ENCODE measurements around the gene DMRT3. TPM values are rescaled to one million over a fixed set of nuclear protein-coding genes. Genes with fewer than 3 reads are reported as not detected.
A peak's percentile ranks its signal among the peaks of the same experiment; 100 is the strongest.

Gene DMRT3
- total and polyA plus RNA-seq, 2 of the 8 experiments (the other 6 are each of a cell fraction or from before 2014, with no cell fraction given): not detected

- Histone ChIP-seq H4K5ac (ENCODE audit: insufficient read length, low read depth, low read length) (no peak overlapping the region), H3K36me3 (ENCODE audit: control insufficient read depth in 2 of 4, insufficient read depth in 4 of 4, low read length in 3 of 4) (no peaks in the 10 kb centered on the region), H2BK120ac (replicated peaks; ENCODE audit: low read depth, low read length) (no peak overlapping the region), H2AK5ac (ENCODE audit: low read depth, low read length) (no peak overlapping the region), H4K8ac (ENCODE audit: extremely low read depth, insufficient read depth, low read length) (no peak overlapping the region), H3K9me3 (ENCODE audit: insufficient read depth in 2 of 2, low read depth in 1 of 2, low read length in 1 of 2) (no peaks in the 10 kb centered on the region; a peak in 2 of 4 replicates), H4K20me1 (replicated peaks in 1 of 2; ENCODE audit: control insufficient read depth in 1 of 2, insufficient read depth in 2 of 2, low read length in 2 of 2) (no peaks in the 10 kb centered on the region), H3K23me2 (ENCODE audit: low read depth, low read length) (no peaks in the 10 kb centered on the region), H3K27ac (ENCODE audit: low read depth, low read length) (no peak overlapping the region), H2BK12ac (ENCODE audit: low read depth, low read length) (no peak overlapping the region), H2AFZ (ENCODE audit: low read length) (no peak overlapping the region), H3K79me2 (ENCODE audit: control insufficient read depth in 1 of 2, insufficient read depth in 2 of 2, low read length in 2 of 2) (no peaks in the 10 kb centered on the region), H2BK20ac (ENCODE audit: low read length) (no peak overlapping the region), H3K56ac (replicated peaks; ENCODE audit: insufficient read length, low read depth, low read length) (no peak overlapping the region), H2BK15ac (ENCODE audit: low read length) (no peak overlapping the region), H2BK5ac (ENCODE audit: low read depth, low read length) (no peak overlapping the region), H3K14ac (ENCODE audit: insufficient read length) (no peak overlapping the region), H3K27me3 (replicated peaks in 1 of 4; ENCODE audit: control insufficient read depth in 3 of 4, extremely low read depth in 1 of 4, insufficient read depth in 3 of 4, low read length in 3 of 4) (no peaks in the 10 kb centered on the region), H3K4ac (replicated peaks; ENCODE audit: insufficient read length, low read depth, low read length) (no peak overlapping the region), H3K4me3 (ENCODE audit: extremely low read depth in 1 of 4, insufficient read depth in 2 of 4, low read depth in 3 of 4, low read length in 4 of 4) (no peak overlapping the region), H3K79me1 (ENCODE audit: low read depth, low read length) (no peaks in the 10 kb centered on the region), H3K4me2 (ENCODE audit: insufficient read depth in 1 of 2, low read depth in 2 of 2, low read length in 2 of 2) (no peak overlapping the region), H3K4me1 (replicated peaks in 1 of 4; ENCODE audit: control insufficient read depth in 3 of 4, insufficient read depth in 4 of 4, low read length in 3 of 4) (peaks cover 0 to 1% (median 0%) of the 10 kb centered on the region in 4 experiments; a peak in 1 of 7 replicates), H3K23ac (ENCODE audit: insufficient read length) (no peak overlapping the region), H3K18ac (ENCODE audit: extremely low read depth, low read length) (no peak overlapping the region), H4K91ac (replicated peaks; ENCODE audit: insufficient read length, low read length) (no peak overlapping the region), H3K9ac (replicated peaks in 1 of 4; ENCODE audit: extremely low read depth in 1 of 4, low read depth in 3 of 4, low read length in 3 of 4) (no peak overlapping the region)
- ChIA-PET CTCF (ENCODE audit: partially characterized antibody) (no interaction called here), POLR2A (ENCODE audit: partially characterized antibody) (no interaction called here)
- 82% methylated on average over 6 of the region's 6 CpGs; no CpG with 5 or more reads in 1 of the 2 experiments for WGBS, 2 experiments (ENCODE audit: extremely low coverage in 1 of 2, insufficient coverage in 1 of 2, insufficient read length in 1 of 2, insufficient replicate concordance in 2 of 2, low coverage in 1 of 2, low lambda C conversion rate in 2 of 2, missing lambda C conversion rate in 1 of 2)
- TF ChIP-seq JUND (IDR thresholded peaks at IDR 0.05; ENCODE audit: low read length): peak; percentile 76; the same call in 1 of the 2 replicates
- no peak for TF ChIP-seq POLR2A (IDR thresholded peaks at IDR 0.05; ENCODE audit: control extremely low read depth in 1 of 2, low read depth in 2 of 2, low read length in 2 of 2)
- no peak for FAIRE-seq
- no peak for DNase-seq (ENCODE audit: low read depth in 1 of 2, low spot score in 2 of 2)
Observed at GRCh38 chr9:942805-943580, 33.5 kb upstream of the DMRT3 start.
